Measurements from ENCODE around the gene PAX8.

PAX8 gene

DNA sequence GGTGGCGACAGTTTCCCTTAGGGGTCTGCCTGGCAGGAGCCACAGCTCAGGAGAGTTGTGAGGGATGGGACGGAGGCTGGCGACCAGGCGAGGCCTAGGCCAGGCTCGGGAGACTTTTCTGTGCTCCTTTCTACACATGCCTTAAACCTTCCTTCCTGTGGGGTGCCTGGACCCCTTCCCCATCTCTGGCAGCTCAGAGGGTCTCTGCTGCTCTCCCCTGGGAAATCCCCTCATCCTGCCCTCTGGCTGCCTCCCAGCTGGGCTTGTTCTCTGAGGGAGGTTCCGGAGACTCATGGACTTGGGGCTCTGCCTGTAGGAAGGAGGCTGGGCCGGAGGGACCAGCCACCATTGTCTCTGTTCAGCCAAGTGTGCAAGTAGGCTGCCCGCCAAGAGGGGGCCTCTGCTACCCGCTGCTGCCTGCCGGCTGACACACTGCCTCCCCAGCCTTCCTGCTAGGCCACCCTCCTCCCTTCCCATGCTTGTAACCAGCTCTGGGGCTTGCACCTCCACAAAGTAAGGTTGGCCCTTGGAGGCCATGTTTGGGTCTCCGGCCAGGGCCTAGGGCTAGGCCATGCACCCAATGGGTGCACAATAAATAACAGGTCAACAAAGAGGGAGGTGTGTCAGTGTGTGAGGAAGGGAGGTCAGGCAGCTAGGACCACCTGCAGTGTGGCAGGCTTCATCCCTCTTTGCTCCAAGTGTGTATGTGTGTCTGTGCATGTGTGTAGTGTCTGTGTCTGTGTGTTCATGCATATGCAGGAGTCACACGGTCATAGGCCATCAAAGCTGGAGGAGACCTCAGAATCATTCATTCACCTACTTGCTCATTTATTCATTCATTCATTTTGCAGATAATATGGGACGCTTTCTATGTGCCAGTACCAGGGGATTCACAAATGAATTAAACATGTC is 76.2 kb downstream of the PAX8 start:
- no peak for DNase-seq (ENCODE audit: low spot score)

DNA sequence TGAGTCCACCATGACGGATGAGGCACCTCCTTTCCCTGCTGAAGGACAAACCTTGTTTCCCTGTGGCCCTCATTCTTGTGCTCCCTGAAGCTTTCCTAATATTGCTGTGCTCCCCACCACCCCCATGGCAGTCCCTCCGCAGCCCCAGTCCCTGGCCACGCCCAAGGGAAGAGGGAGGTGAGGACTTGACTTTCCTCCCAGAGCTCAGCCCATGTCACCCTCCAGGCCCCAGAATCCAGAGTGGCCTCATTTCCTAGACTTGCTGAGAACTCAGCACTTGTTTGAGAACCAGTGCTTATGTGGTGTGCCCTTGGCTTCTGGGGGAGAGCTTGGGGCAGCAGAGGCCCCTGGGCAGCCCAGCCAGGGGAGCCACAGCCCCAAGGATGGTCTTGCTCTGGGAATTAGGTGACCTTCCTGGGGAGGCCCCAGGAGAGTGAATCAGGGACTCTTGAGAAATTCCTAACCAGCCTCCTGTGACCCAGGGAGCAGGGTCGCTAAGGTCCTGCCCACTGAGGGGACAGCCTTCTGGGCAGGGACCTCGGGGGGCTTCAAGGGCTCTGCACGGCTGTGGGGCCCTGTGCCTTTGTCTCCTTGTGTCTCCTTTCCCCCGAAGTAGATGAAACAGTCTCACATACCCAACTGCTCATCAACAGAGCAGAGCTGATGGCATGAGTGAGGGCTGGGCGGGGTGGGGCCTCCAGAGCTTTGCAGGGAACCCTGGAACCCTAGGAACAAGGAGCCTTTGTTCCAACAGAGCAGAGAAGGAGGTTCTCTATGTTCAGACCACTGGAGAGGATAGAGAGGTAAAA is 77.0 kb downstream of the PAX8 start:
- no peak for DNase-seq (ENCODE audit: low spot score)

DNA sequence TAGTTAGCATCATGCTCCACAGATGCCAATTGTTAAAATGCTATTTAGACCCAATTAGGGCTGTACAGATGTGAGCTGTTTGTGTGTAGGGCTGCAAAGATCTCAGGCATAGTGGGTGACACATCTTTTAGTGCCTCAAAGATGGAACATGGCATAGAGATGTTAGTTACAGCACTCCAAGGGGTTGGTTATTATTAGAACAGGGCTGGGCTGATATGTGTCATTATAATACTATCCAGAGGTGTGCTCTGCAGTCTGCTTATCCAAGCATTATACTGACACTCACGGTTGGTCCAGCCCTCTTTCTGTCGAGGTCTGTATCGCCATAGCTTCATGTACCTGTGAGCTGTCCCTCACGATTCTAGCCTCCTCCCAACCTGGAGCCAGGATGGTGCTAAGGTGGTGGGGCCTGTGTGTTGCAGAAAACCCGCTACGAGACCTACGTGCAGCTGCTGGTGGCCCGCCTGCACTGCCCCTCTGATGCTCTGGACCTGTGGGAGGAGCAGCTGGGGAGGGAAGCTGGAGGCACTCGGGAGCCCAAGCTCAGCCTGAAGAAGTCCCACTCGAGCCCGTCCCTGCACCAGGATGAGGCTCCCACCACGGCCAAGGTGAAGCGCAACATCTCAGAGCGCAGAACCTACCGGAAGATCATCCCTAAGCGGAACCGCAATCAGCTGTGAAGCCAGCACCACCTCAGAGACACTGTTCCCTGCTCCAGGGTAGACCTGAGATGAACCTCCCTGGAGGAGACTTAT is 77.8 kb downstream of the PAX8 start:
- DNase-seq (ENCODE audit: low spot score), result no peak

DNA sequence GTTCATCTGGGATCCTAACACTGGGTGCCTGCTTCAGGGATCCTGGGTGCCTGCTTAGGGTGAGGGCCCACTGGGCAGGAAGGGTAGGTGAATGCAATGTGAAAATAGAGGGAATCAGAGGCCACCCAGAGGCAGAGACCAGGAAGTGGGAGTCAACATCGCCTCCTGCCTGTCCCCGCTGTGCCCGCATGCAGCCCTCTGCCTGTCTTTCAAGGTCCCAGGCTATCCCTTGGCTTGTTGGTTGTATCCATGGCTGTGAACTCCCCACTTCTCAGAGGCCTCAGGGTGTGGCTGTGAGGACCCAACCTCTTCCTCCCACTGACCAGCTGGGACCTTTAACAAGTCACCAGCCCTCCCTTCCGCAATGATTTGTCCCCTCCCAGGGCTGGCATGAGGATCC is 78.5 kb downstream of the PAX8 start:
- no peak for DNase-seq (ENCODE audit: low spot score)

DNA sequence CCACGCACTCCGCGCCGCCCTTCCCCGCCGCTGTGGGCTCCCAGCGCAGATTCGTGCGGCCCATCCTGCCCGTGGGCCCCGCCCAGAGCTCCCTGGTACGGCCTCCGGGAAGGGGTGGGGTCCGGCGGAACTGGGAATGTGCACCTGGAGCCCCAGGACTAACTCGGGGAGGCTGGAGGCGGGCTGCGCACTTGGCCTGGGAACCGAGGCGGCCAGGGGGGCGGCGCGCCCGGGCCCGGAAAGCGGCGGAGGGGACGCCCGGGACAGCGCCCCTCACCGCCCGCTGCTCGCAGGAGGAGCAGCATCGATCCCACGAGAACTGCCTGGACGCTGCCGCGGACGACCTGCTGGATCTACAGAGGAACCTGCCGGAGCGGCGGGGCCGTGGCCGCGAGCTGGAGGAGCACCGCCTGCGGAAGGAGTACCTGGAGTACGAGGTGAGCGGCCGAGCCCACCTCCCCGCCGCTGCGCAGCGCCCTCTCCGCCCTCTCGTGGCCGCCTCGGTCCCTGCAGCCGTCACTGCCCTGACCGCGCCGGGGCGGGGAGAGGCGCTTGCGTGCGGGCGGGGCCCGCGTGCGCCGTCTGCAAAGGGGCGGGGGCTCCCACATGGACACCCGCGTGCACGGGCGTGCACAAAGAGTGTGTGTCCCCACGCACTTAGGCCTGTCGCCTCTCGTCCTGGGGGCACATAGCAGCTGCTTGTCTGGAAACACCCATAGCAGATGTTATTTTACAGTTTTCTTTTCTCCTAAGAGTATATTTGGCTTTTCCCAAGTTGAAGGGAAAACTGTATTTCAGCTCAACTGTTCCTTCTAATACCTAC is 79.7 kb downstream of the PAX8 start:
- DNase-seq (ENCODE audit: low spot score), result peak; percentile 55

DNA sequence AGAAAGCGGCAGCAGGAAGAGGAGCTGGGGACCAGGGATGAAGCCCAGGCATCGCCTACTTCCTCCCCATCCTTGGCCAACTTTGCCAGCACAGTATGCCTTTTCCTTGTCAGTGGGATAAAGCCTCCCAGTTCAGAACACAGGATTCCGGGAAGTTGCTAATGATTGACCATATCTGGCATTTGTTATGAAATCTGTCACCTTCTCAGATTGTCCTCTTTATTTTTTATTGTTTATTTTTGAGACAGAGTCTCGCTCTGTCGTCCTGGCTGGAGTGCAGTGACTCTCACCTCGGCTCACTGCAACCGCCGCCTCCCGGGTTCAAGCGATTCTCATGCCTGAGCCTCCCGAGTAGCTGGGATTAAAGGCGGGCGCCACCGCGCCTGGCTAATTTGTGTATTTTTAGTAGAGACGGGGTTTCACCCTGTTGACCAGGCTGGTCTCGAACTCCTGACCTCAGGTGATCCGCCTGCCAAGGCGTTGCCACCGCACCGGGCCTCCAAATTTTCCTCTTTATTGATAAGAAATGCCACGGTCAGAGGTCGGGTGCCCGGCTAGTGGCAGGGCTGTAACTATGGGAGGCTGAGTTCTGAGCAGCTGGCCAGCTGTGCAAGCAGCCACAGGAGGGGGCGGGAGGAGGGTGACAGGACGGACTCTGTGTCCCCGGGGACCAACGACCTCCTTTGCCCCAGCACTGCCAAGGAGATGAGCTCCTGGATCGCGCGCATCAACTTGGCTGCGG is 80.5 kb downstream of the PAX8 start:
- no peak for DNase-seq (ENCODE audit: low spot score)

DNA sequence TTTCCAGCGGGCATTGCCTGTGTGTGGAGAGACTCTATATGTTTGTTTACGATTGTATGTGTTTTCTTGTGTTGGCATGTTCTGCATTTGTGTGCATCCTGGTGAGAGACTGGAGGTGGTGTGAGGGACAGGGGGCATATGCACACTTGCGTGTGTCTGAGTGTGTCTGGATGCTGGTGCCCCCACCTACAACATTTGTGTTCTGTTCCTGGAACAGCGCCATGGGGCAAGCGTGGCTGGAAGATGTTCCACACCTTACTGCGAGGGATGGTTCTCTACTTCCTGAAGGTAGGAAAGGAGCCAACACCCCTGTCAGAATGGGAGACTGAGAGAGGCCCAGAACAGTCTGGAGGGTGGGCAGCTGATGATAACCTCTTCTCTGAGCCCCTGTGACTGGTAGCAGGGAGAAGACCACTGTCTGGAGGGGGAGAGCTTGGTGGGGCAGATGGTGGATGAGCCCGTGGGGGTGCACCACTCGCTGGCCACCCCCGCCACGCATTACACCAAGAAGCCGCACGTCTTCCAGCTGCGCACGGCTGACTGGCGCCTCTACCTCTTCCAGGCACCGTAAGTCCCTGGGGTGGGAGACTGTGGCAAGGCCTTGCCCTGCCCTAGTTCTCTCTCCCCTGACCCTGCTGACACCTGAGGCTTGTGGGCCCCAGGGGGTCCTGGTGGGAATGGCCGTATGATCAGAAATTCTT is 81.2 kb downstream of the PAX8 start:
- no peak for DNase-seq (ENCODE audit: low spot score)

DNA sequence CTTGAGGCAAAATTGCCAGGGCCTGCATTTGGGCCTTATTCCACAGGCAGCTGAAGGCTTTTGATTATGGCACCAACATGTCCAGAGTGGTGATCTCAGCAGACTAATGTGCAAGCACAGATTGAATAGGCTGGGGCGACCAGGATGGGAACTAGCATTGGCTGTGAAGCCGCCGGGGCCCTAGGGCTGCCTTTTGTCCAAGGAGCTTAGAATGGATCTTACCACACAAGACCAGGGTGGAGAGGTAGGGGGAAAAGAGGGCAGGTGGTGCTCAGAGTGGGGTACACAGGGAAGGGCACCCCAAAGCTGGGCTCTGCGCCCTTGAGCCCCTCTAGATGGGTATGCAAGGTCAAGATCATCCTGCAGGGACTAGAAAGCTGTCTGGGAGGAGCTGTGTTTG is 81.9 kb downstream of the PAX8 start:
- no peak for DNase-seq (ENCODE audit: low spot score)

DNA sequence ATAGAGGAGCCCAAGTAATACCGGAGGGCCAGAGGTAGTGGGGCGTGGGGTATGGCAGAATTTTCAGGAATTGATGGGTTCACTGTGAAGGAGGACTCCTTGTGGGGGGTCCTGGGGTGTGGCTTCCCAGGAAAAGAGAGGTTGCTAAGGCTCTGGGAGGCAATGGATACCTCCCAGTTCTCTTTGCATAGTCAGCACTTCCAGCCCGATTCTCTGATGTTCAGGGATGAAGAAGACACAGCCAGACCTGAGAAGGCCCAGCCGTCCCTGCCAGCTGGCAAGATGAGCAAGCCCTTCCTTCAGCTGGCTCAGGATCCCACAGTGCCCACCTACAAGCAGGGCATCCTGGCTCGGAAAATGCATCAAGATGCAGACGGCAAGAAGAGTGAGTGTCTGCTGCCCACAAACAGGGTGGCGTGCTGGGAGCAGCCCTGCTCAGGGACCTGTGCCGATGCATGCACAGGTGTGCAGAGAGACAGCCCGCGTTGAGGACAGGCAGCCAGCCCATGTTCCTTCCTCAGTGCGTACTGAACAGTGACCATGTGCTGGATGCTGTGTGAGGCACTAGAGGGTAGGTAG is 82.7 kb downstream of the PAX8 start:
- no peak for DNase-seq (ENCODE audit: low spot score)

DNA sequence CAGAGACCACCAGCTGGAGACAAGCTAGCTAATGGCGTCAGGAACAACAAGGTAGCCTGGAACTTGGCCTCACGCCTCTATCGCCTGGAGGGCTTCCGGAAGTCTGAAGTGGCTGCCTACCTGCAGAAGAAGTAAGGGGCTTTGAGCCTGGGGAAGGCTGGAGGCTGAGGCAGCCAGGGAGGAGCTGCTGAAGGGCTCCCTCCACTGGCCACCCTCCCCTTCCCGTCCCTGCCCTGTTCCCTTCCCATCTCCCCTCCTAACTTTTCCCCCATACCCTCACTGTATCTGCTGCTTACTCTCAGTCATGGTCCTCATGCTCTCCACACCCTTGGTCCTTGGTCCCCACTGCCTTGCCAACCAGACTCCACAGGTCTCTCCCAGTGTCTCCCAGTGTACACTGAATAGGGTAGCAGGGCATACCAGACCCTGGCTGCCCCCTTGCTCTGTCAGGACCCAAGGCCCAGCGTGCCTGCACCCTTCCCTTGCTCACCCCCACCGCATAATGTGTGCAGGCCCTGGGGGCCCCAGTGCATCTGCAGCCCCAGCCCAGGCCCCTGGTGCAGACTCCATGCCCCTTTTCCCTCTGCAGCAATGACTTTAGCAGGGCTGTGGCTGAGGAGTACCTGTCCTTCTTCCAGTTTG is 86.1 kb downstream of the PAX8 start:
- no peak for DNase-seq (ENCODE audit: low spot score)

DNA sequence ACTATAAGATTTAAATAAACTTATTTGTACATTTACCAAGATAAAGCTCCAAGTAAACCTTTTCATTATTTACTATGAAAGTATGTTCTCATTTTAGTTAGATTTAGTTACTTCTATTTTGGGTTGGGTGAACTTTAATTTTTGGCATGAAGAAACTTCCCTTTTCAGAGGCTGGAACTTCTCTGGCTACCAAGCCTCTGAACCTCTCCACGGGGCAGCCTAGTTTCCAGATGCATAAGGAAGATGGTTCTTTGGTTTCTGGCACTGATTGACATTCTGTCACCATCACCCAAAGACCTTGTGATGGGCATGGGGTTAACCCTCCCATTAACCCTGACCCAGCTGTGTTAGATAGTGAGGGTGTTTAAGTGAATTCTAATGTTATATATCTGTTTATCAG is 87.8 kb downstream of the PAX8 start:
- DNase-seq (ENCODE audit: low spot score), result no peak

DNA sequence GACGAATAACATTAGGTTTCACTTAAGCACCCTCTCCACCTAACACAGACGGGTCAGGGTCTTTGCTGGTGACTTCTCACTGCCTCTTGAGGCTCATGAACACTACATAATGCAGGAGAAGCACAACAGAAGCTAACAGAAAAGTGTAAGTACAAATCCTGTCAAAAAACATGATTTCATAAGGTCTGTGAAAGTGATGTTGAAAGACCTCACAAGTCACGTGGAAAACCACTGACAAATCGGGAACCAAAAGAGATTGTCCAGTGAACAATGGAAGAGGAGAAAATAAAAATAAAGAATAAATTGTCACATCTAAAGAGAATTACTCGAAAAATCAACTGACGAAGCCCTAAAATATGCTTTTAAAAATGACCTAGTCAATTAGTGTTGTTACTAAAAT is 91.0 kb downstream of the PAX8 start:
- no peak for DNase-seq (ENCODE audit: low spot score)

DNA sequence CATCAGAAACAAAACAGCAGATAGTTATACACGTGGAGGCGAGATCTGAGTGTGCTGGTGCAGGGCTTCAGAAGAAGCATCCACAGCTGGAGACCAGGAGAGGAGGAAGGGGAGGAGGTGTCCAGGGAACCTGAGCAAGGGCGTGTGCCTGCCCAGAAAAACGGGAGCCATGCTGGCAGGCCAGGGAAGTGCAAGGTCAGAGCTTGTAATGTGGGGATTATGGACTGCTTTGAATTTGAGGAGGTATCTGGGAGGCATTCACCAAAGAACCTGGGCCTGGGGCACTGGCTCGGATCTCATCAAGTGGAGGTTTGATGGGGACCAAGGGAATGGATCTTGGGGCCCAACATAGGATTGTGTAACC is 92.3 kb downstream of the PAX8 start:
- DNase-seq (ENCODE audit: low spot score), result no peak

DNA sequence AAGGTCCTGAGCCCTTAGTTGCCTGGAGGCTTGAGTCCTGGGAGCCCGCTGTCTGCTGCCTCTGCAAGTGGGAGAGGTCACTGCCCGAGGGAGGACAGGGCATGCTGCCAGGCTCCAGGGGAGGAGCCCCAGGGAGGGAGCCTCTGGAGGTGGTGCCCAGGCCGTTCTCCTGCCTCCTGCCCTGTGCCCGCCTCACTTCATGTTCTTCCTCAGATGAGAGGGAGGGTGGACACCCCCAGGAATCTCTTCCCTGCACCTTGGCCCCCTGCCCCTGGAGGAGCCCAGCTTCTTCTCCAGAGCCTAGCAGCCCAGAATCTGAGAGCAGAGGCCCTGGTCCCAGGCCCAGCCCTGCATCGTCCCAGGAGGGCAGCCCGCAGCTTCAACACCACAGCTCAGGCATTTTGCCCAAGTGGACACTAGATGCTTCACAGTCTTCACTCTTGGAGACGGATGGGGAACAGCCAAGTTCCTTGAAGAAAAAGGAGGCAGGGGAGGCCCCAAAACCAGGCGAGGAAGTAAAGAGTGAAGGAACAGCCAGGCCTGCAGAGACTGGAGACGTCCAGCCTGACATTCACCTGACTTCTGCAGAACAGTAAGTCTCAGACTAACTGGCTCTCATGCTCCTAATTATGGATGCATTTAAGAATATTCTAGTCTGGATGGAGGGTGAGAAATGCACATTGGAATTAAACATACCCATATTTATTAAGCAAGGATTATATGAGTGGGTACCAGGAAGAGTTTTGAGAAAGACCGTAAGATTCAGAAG is 92.9 kb downstream of the PAX8 start:
- no peak for DNase-seq (ENCODE audit: low spot score)

DNA sequence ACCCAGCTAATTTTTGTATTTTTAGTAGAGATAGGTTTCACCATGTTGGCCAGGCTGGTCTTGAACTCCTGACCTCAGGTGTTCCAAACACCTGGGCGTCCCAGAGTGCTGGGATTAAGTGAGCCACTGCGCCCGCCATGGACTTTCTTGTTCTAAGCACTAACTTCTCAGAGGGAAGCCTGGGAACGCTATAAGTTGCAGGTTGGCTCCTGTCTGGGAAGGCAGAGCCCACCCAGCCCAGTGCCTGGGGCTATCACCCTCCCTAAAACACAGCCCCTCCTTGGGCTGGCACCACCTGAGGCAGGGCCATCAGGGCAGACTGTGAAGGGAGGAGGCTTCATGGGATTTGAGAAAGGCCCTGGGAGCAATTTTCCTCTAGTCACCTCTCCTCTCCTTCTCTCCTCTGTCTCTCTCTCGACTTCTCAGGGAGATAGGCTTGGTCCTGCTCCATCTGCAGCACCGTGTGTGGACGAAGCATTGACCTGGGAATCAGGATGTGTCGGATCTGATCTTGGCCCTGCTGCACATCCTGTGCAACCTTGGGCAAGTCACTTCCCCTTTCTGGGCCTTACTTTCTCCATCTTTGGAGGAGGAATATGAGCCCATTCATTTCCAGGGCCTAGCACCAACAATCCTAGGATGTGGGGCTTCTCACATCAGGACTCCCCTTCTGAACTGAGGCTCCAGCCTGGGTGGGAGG is 94.0 kb downstream of the PAX8 start:
- no peak for DNase-seq (ENCODE audit: low spot score)

DNA sequence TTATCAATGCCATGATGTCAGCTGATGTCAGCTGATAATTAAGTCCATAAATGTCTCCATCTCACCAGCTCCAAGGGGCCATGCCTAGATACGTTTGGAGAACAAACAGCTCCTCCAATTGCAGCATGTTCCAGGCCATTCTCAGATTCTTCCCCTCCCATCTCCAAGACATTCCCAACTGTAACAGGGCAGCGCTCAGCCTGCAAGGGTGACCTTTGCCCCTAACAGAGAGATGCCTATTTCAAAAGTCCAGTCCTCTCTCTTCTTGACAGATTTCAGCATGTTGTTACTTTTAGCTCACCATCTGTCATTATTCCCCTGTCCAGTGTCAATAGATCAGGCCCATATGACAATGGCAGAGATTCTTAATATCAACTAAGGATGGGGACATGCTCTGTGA is 95.0 kb downstream of the PAX8 start:
- no peak for DNase-seq (ENCODE audit: low spot score)

DNA sequence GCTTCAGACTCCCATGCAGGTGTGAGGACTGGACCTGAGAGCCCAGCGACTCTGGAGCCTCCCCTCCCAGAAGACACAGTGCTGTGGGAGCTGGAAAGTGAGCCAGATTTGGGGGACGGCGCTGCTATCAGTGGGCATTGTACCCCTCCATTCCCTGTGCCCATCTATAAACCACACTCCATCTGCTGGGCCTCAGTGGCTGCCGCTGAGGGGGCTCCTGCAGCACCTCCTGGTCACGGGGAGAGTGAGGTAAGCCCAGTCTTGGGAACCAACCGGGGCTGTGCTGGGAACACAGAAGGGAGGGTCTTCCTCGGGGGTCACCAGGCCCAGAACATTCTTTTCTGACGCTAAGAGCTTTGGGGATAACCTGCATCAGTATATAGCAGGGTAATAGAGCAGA is 95.5 kb downstream of the PAX8 start:
- DNase-seq (ENCODE audit: low spot score), result no peak
